GM19023 (cell line): ENCODE measurements around the gene USP31.

Source experiments
- ATAC-seq: cut with Tn5 transposase; IDR thresholded peaks from one replicate; pipeline ENCODE4 v1.9.1; 2021; ENCODE audit warnings: mild to moderate bottlenecking, moderate library complexity; ENCODE audit not compliant: unreplicated experiment

Gene USP31

GRCh38 chr16:23064639-23065038 lies 84.6 kb downstream of the USP31 start:
- ATAC-seq, result no peak

- no peak for ATAC-seq
Observed at GRCh38 chr16:23062524-23062923, 86.7 kb downstream of the USP31 start.

- ATAC-seq, result no peak
Observed at GRCh38 chr16:23061669-23062068, 87.6 kb downstream of the USP31 start.

GRCh38 chr16:23060458-23061320 lies 88.6 kb downstream of the USP31 start:
- no peak for ATAC-seq

GRCh38 chr16:23059433-23059832 lies 89.8 kb downstream of the USP31 start:
- no peak for ATAC-seq

GRCh38 chr16:23058576-23058975 lies 90.7 kb downstream of the USP31 start:
- ATAC-seq, result no peak

GRCh38 chr16:23057013-23057596 lies 92.1 kb downstream of the USP31 start:
- ATAC-seq, result no peak

- no peak for ATAC-seq
Observed at GRCh38 chr16:23055481-23055880, 93.8 kb downstream of the USP31 start.

- ATAC-seq, result no peak
Observed at GRCh38 chr16:23052908-23053580, 96.2 kb downstream of the USP31 start.

- ATAC-seq, result no peak
Observed at GRCh38 chr16:23052221-23052620, 97.0 kb downstream of the USP31 start.

GRCh38 chr16:23051587-23051986 lies 97.7 kb downstream of the USP31 start:
- ATAC-seq, result no peak

GRCh38 chr16:23048164-23048563 lies 101.1 kb downstream of the USP31 start:
- ATAC-seq, result no peak

GRCh38 chr16:23045025-23045424 lies 104.2 kb downstream of the USP31 start:
- no peak for ATAC-seq

GRCh38 chr16:23040246-23040645 lies 109.0 kb downstream of the USP31 start:
- no peak for ATAC-seq

- no peak for ATAC-seq
Observed at GRCh38 chr16:23039118-23039517, 110.1 kb downstream of the USP31 start.

GRCh38 chr16:23035240-23035639 lies 114.0 kb downstream of the USP31 start:
- ATAC-seq, result no peak

- no peak for ATAC-seq
Observed at GRCh38 chr16:23031508-23032098, 117.6 kb downstream of the USP31 start.

GRCh38 chr16:23029733-23030420 lies 119.4 kb downstream of the USP31 start:
- ATAC-seq, result no peak

GRCh38 chr16:23027386-23027785 lies 121.9 kb downstream of the USP31 start:
- no peak for ATAC-seq

- no peak for ATAC-seq
Observed at GRCh38 chr16:23026784-23027362, 122.4 kb downstream of the USP31 start.
